ENCODE measurements around the gene CHST8. TPM values are rescaled to one million over a fixed set of nuclear protein-coding genes. Genes with fewer than 3 reads are reported as not detected.

The CHST8 gene
- total and polyA plus RNA-seq, 2 of the 13 experiments (the other 11 are each of a cell fraction or from before 2014, with no cell fraction given) = not detected

DNA sequence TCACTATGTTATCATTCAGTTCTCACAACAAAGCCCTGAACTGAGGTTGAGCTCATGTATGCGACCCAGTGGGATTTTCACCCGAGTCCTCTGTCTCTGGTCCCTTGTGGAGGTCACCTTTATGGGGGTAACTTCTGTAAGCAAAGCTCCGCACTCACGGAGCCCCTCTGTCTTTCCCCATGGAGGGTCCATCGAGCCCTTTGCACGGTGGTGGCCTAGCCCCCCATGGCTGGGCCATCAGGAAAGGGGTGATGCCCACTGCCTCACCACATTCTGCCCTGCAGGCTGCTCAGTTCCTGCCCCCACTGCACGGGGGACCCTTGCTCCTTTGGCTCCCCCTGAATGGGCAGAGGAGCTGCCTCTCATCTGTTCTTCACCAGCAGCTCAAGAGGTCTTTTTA lies 39.6 kb downstream of the CHST8 start (continued):
- TF ChIP-seq RFXANK (CRISPR knock-in tag; IDR thresholded peaks at IDR 0.05) = no peak

DNA sequence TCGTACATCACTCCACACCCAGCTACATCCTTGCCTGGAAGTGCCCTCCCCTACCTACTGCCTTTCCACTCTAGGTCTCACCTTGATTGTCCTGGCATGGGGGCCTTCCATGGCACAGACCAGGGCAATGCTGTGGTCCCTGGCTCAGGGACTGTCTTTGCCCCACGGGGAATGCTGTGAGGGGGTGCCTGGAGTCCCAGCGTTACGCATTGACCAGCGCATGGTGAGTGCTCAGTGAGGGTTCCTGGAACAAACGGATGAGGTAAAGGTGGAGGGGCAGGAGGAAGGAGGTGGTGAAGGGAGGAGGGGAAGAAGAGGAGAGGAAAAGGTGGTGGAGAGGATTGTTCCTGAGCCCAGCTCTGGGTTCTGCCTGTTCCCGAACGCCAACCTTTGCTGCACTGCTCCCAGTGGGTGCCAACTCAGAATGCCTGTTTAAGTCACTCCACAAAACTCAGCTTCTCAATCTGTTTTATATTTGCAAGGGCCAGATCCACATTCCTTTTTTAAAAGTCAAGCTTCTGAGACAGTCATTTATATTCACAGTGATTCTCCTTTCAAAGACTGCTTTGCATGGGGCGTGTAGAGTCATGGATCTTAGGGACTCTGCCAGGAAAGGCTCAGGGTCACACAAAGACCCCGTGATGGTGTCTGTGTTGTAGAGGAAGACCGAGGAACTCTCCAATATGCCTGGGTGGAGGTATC lies 40.8 kb downstream of the CHST8 start:
- Histone ChIP-seq H3K9ac (ENCODE audit: insufficient read depth, low read depth, low read length) (no peak overlapping the region), H2AFZ (ENCODE audit: low read length) (no peak overlapping the region), H3K4me1 (ENCODE audit: insufficient read depth, low read length) (no peaks in the 10 kb centered on the region), H3K9me3 (ENCODE audit: low read length) (no peaks in the 10 kb centered on the region), H3K79me2 (ENCODE audit: insufficient read depth, low read length) (no peaks in the 10 kb centered on the region), H3K27me3 (ENCODE audit: control insufficient read depth in 1 of 2, insufficient read depth in 2 of 2, low read length in 2 of 2) (peaks cover 0 to 9% of the 10 kb centered on the region in 2 experiments; a peak in 2 of 5 replicates), H3K4me2 (ENCODE audit: low read depth, low read length) (no peak overlapping the region), H4K20me1 (ENCODE audit: insufficient read depth, low read length) (no peaks in the 10 kb centered on the region), H3K36me3 (replicated peaks in 1 of 2; ENCODE audit: control insufficient read depth in 1 of 2, insufficient read depth in 2 of 2, low read length in 2 of 2) (no peaks in the 10 kb centered on the region), H3K27ac (ENCODE audit: extremely low read length, insufficient read depth, low read length) (no peak overlapping the region), H3K4me3 (replicated peaks in 1 of 3; ENCODE audit: insufficient read depth in 1 of 3, low read depth in 2 of 3, low read length in 3 of 3) (no peak overlapping the region)
- FAIRE-seq (no peak), DNase-seq (ENCODE audit: low spot score) (no peak), ATAC-seq (no peak)
- in situ Hi-C loops (cut with HindIII; ENCODE audit: extremely low pct_ligation_motif_present, low pct_unique_long_range_greater_than_20kb) (no loop called here), intact Hi-C loops (cut with micrococcal nuclease; ENCODE audit: unreplicated experiment) (no loop called here)
- no TSS peak for BruUV-seq (replicated peaks)
- TF ChIP-seq SALL2 (CRISPR knock-in tag; IDR thresholded peaks at IDR 0.05) (no peak), ZNF251 (CRISPR knock-in tag; IDR thresholded peaks at IDR 0.05) (no peak), MZF1 (CRISPR knock-in tag; IDR thresholded peaks at IDR 0.05; ENCODE audit: borderline replicate concordance) (no peak), NPAS2 (CRISPR knock-in tag; IDR thresholded peaks at IDR 0.05; ENCODE audit: borderline replicate concordance) (no peak), CEBPG (CRISPR knock-in tag; IDR thresholded peaks at IDR 0.05) (no peak), PHF21A (CRISPR knock-in tag; IDR thresholded peaks at IDR 0.05) (no peak), SRF (IDR thresholded peaks at IDR 0.05; ENCODE audit: low read depth, low read length) (no peak), RBM22 (optimal IDR thresholded peaks at IDR 0.05; ENCODE audit: low read length) (no peak), HOXA3 (CRISPR knock-in tag; IDR thresholded peaks at IDR 0.05) (no peak)
- TF ChIP-seq, protein P1, sequence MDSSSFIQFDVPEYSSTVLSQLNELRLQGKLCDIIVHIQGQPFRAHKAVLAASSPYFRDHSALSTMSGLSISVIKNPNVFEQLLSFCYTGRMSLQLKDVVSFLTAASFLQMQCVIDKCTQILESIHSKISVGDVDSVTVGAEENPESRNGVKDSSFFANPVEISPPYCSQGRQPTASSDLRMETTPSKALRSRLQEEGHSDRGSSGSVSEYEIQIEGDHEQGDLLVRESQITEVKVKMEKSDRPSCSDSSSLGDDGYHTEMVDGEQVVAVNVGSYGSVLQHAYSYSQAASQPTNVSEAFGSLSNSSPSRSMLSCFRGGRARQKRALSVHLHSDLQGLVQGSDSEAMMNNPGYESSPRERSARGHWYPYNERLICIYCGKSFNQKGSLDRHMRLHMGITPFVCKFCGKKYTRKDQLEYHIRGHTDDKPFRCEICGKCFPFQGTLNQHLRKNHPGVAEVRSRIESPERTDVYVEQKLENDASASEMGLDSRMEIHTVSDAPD (CRISPR knock-in tag; IDR thresholded peaks at IDR 0.05) = no peak
- TF ChIP-seq, protein P2, sequence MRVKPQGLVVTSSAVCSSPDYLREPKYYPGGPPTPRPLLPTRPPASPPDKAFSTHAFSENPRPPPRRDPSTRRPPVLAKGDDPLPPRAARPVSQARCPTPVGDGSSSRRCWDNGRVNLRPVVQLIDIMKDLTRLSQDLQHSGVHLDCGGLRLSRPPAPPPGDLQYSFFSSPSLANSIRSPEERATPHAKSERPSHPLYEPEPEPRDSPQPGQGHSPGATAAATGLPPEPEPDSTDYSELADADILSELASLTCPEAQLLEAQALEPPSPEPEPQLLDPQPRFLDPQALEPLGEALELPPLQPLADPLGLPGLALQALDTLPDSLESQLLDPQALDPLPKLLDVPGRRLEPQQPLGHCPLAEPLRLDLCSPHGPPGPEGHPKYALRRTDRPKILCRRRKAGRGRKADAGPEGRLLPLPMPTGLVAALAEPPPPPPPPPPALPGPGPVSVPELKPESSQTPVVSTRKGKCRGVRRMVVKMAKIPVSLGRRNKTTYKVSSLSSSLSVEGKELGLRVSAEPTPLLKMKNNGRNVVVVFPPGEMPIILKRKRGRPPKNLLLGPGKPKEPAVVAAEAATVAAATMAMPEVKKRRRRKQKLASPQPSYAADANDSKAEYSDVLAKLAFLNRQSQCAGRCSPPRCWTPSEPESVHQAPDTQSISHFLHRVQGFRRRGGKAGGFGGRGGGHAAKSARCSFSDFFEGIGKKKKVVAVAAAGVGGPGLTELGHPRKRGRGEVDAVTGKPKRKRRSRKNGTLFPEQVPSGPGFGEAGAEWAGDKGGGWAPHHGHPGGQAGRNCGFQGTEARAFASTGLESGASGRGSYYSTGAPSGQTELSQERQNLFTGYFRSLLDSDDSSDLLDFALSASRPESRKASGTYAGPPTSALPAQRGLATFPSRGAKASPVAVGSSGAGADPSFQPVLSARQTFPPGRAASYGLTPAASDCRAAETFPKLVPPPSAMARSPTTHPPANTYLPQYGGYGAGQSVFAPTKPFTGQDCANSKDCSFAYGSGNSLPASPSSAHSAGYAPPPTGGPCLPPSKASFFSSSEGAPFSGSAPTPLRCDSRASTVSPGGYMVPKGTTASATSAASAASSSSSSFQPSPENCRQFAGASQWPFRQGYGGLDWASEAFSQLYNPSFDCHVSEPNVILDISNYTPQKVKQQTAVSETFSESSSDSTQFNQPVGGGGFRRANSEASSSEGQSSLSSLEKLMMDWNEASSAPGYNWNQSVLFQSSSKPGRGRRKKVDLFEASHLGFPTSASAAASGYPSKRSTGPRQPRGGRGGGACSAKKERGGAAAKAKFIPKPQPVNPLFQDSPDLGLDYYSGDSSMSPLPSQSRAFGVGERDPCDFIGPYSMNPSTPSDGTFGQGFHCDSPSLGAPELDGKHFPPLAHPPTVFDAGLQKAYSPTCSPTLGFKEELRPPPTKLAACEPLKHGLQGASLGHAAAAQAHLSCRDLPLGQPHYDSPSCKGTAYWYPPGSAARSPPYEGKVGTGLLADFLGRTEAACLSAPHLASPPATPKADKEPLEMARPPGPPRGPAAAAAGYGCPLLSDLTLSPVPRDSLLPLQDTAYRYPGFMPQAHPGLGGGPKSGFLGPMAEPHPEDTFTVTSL (CRISPR knock-in tag; IDR thresholded peaks at IDR 0.05; ENCODE audit: borderline replicate concordance) = no peak
- WGBS (ENCODE audit: low lambda C conversion rate) = 28% methylated on average over 11 of the region's 11 CpGs
- CTCF ChIA-PET (ENCODE audit: low intra/inter-chr PET ratio, low total read pairs) = no interaction called here
- POLR2A ChIA-PET = no interaction called here

Data from HepG2 (cell line).